Neural cell (in vitro differentiated cells): ENCODE data around the gene DMRTA2. TPM values are rescaled to one million over a fixed set of nuclear protein-coding genes. Genes with fewer than 3 reads are reported as not detected.

Experiments used
- H2AFZ ChIP-seq: fragments of 200-600, 300-800 bp; sonication (generic), shearing (Covaris generic); 2 replicates; pipeline ENCODE4 v1.6.0; 2014; ENCODE audit warnings: low read depth, mild to moderate bottlenecking, antibody characterized with exemption, low read length, moderate library complexity
- H3F3A ChIP-seq: fragments of 200-600 bp; shearing (Covaris generic); 2 replicates; pipeline ENCODE4 v1.6.1; 2016; ENCODE audit warnings: mild to moderate bottlenecking, moderate library complexity, mixed read lengths, antibody characterized with exemption, low read length; ENCODE audit not compliant: insufficient read depth, poor library complexity, severe bottlenecking
- H3K27ac ChIP-seq: fragments of 200-600, 300-800 bp; sonication (generic), shearing (Covaris generic); 2 replicates; pipeline ENCODE4 v1.5.1; 2014; ENCODE audit warnings: mild to moderate bottlenecking, low read length, moderate library complexity
- H3K27me3 ChIP-seq: fragments of 300-800, 200-600 bp; sonication (generic), shearing (Covaris generic); 2 replicates; pipeline ENCODE4 v1.6.0; 2014; ENCODE audit warnings: mild to moderate bottlenecking, low read depth, low read length, moderate library complexity; ENCODE audit not compliant: insufficient read depth
- H3K36me3 ChIP-seq: fragments of 300-800, 200-600 bp; sonication (generic), shearing (Covaris generic); 2 replicates; pipeline ENCODE4 v1.5.1; 2014; ENCODE audit warnings: mild to moderate bottlenecking, antibody characterized with exemption, low read length, moderate library complexity; ENCODE audit not compliant: insufficient read depth
- H3K4me2 ChIP-seq: fragments of 300-800, 200-600 bp; sonication (generic), shearing (Covaris generic); 2 replicates; pipeline ENCODE4 v1.6.0; 2014; ENCODE audit warnings: mild to moderate bottlenecking, low read length
- H3K4me3 ChIP-seq: fragments of 300-800, 200-600 bp; sonication (generic), shearing (Covaris generic); 2 replicates; pipeline ENCODE4 v1.5.1; 2014; ENCODE audit warnings: mild to moderate bottlenecking, low read length, moderate library complexity
- H3K79me2 ChIP-seq: fragments of 200-600 bp; shearing (Covaris generic); replicated peaks from 2 replicates; pipeline ENCODE4 v1.6.0; 2014; ENCODE audit warnings: mild to moderate bottlenecking, low read length, moderate library complexity; ENCODE audit not compliant: insufficient read depth
- H3K9ac ChIP-seq: fragments of 300-800, 200-600 bp; sonication (generic), shearing (Covaris generic); 2 replicates; pipeline ENCODE4 v1.6.1; 2016; ENCODE audit warnings: mild to moderate bottlenecking, low read length, mixed read lengths
- H3K9me2 ChIP-seq: fragments of 200-600 bp; shearing (Covaris generic); 2 replicates; pipeline ENCODE4 v1.6.1; 2016; ENCODE audit warnings: mild to moderate bottlenecking, low read length, mixed read lengths; ENCODE audit not compliant: insufficient read depth
- H3K9me3 ChIP-seq: fragments of 200-600, 300-800 bp; sonication (generic), shearing (Covaris generic); 2 replicates; pipeline ENCODE4 v1.6.1; 2016; ENCODE audit warnings: mild to moderate bottlenecking, mixed run types, low read length, moderate library complexity, mixed read lengths
- H4K20me1 ChIP-seq: fragments of 200-600 bp; shearing (Covaris generic); 2 replicates; pipeline ENCODE4 v1.6.1; 2016; ENCODE audit warnings: mild to moderate bottlenecking, mixed run types; ENCODE audit not compliant: insufficient read depth
- EP300 ChIP-seq: fragments of 450-650 bp; conservative IDR thresholded peaks from 2 replicates; pipeline ENCODE4 v1.6.1; 2014; ENCODE audit warnings: antibody characterized with exemption, mild to moderate bottlenecking, moderate library complexity; ENCODE audit not compliant: poor library complexity, severe bottlenecking
- EZH2 ChIP-seq: fragments of 200-600, 300-800 bp; shearing (Covaris generic), sonication (generic); IDR thresholded peaks from 2 replicates; pipeline ENCODE4 v1.6.1; 2014; ENCODE audit warnings: antibody characterized with exemption, low read length, borderline replicate concordance, mild to moderate bottlenecking; ENCODE audit not compliant: insufficient read depth, poor library complexity, severe bottlenecking
- MXI1 ChIP-seq: fragments of 450-650 bp; conservative IDR thresholded peaks from 2 replicates; pipeline ENCODE4 v1.6.1; 2014; ENCODE audit warnings: antibody characterized with exemption, mild to moderate bottlenecking; ENCODE audit not compliant: poor library complexity, severe bottlenecking
- POLR2AphosphoS5 ChIP-seq: IDR thresholded peaks from 2 replicates; pipeline ENCODE4 v1.6.1; 2012
- RAD21 ChIP-seq: fragments of 450-650 bp; conservative IDR thresholded peaks from 2 replicates; pipeline ENCODE4 v1.6.1; 2014; ENCODE audit warnings: antibody characterized with exemption, mild to moderate bottlenecking, moderate library complexity
- SMC3 ChIP-seq: fragments of 450-650 bp; conservative IDR thresholded peaks from 2 replicates; pipeline ENCODE4 v1.6.1; 2014; ENCODE audit warnings: antibody characterized with exemption, mild to moderate bottlenecking, moderate library complexity; ENCODE audit not compliant: poor library complexity
- TAF1 ChIP-seq: IDR thresholded peaks from 2 replicates; pipeline ENCODE4 v1.6.1; 2012; ENCODE audit warnings: low read depth
- polyA plus RNA-seq: library from polyadenylated mRNA; depleted of rRNA; stranded (reverse); fragments of >200 nt; gene quantifications from 2 replicates; pipeline ENCODE4 v1.2.3, GENCODE V29; 2014
- TF ChIP-seq, protein P1 (sequence below): IDR thresholded peaks from 2 replicates; pipeline ENCODE4 v1.6.1; 2012; ENCODE audit warnings: borderline replicate concordance
- TF ChIP-seq, protein P2 (sequence below): fragments of 450-650 bp; IDR thresholded peaks from 2 replicates; pipeline ENCODE4 v1.5.1; 2014; ENCODE audit warnings: antibody characterized with exemption, mild to moderate bottlenecking, moderate library complexity; ENCODE audit not compliant: poor library complexity, severe bottlenecking

Gene DMRTA2
- polyA plus RNA-seq, 1 donor from 2014 or later, result 0.22 TPM

DNA sequence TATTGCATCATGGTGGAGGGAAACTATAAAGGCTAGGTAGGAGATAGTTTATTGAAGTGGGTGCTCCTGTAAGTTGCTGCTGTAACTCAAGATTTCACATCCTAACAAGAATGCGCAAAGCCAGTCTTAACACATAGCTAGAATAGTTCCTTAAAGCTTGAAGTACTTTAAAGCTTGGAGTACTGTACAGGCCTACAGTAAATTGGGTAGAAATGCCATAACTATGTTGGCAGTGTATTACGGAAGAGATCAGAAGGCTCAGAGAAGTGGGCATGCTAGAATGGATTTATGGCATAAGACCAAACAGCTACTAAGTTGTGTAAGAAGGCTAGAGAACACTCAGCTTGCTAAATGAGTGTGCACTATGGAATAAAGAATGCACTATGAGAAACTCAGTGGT lies 44.5 kb downstream of the DMRTA2 start:
- no peaks in the 10 kb centered on the region for H3K79me2 ChIP-seq
- H4K20me1 ChIP-seq, result no peaks in the 10 kb centered on the region
- H3K9me2 ChIP-seq, result no peaks in the 10 kb centered on the region
- H3K4me3 ChIP-seq, result no peak overlapping the region
- no peaks in the 10 kb centered on the region for H3F3A ChIP-seq
- H3K27me3 ChIP-seq, result no peaks in the 10 kb centered on the region
- H3K4me2 ChIP-seq, result no peak overlapping the region
- TF ChIP-seq SMC3 (no peak), MXI1 (no peak), RAD21 (no peak), EZH2 (no peak), POLR2AphosphoS5 (no peak), TAF1 (no peak)
- H3K36me3 ChIP-seq, result no peaks in the 10 kb centered on the region
- H3K9me3 ChIP-seq, result peaks cover 4% of the 10 kb centered on the region
- H3K9ac ChIP-seq, result no peak overlapping the region
- no peak overlapping the region for H3K27ac ChIP-seq
- no peak overlapping the region for H2AFZ ChIP-seq

DNA sequence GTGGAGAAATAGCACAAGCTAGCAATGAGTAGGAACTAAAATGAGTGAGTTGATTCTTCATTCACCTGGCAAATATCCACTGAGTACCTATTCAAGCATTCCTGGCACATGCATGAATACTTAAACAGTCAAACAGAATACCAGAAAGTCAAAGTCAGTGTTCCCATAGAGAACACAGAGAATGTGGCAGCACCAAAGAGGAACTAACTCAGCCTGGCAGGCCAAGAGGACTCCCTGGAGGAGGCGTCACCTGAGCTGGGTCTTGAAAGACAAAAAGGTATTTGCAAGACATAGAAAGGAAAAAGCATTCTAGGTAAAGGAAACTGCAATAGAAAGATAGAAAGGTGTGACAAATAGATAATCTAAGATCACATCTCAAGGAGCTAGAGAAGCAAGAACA lies 49.7 kb downstream of the DMRTA2 start:
- Histone ChIP-seq H3K9me2 (no peaks in the 10 kb centered on the region), H3K27ac (no peak overlapping the region), H3K27me3 (no peaks in the 10 kb centered on the region), H3F3A (no peaks in the 10 kb centered on the region), H3K36me3 (no peaks in the 10 kb centered on the region), H3K79me2 (no peaks in the 10 kb centered on the region), H3K4me3 (no peak overlapping the region), H4K20me1 (no peaks in the 10 kb centered on the region), H3K9me3 (peaks cover 4% of the 10 kb centered on the region), H3K9ac (no peak overlapping the region), H2AFZ (no peak overlapping the region), H3K4me2 (no peak overlapping the region)
- TF ChIP-seq EP300 (no peak), SMC3 (no peak), MXI1 (no peak)

DNA sequence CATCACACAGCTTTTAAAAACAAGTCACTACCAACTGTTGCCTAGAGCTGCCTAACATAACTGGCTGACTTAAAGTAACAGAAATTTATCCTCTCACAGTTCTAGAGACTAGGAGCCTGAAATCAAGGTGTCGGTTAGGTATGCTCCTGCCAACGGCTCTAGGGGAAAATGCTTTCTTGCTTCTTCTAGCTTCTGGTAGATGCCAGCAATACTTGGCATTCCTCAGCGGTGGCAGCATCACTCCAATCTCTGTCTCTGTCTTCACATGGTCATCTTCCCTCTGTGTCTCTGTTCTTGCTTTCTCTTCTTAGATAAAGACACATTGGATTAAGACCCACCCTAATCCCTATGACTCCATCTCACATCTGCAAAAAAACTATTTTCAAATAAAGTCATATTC lies 51.5 kb downstream of the DMRTA2 start:
- Histone ChIP-seq H3K79me2 (no peaks in the 10 kb centered on the region), H4K20me1 (no peaks in the 10 kb centered on the region), H2AFZ (no peak overlapping the region), H3K4me2 (no peak overlapping the region), H3K9me2 (no peaks in the 10 kb centered on the region), H3K27ac (no peak overlapping the region), H3K9ac (no peak overlapping the region), H3K4me3 (no peak overlapping the region), H3K36me3 (no peaks in the 10 kb centered on the region), H3K27me3 (peaks cover 16% of the 10 kb centered on the region), H3F3A (no peaks in the 10 kb centered on the region), H3K9me3 (peaks cover 4% of the 10 kb centered on the region)
- TF ChIP-seq MXI1, result no peak
- TF ChIP-seq SMC3, result no peak
- no peak for TF ChIP-seq EP300
- TF ChIP-seq, protein P1, sequence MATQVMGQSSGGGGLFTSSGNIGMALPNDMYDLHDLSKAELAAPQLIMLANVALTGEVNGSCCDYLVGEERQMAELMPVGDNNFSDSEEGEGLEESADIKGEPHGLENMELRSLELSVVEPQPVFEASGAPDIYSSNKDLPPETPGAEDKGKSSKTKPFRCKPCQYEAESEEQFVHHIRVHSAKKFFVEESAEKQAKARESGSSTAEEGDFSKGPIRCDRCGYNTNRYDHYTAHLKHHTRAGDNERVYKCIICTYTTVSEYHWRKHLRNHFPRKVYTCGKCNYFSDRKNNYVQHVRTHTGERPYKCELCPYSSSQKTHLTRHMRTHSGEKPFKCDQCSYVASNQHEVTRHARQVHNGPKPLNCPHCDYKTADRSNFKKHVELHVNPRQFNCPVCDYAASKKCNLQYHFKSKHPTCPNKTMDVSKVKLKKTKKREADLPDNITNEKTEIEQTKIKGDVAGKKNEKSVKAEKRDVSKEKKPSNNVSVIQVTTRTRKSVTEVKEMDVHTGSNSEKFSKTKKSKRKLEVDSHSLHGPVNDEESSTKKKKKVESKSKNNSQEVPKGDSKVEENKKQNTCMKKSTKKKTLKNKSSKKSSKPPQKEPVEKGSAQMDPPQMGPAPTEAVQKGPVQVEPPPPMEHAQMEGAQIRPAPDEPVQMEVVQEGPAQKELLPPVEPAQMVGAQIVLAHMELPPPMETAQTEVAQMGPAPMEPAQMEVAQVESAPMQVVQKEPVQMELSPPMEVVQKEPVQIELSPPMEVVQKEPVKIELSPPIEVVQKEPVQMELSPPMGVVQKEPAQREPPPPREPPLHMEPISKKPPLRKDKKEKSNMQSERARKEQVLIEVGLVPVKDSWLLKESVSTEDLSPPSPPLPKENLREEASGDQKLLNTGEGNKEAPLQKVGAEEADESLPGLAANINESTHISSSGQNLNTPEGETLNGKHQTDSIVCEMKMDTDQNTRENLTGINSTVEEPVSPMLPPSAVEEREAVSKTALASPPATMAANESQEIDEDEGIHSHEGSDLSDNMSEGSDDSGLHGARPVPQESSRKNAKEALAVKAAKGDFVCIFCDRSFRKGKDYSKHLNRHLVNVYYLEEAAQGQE, result no peak
- no peak for TF ChIP-seq RAD21
- no peak for TF ChIP-seq TAF1
- no peak for TF ChIP-seq EZH2
- no peak for TF ChIP-seq POLR2AphosphoS5
- TF ChIP-seq, protein P2, sequence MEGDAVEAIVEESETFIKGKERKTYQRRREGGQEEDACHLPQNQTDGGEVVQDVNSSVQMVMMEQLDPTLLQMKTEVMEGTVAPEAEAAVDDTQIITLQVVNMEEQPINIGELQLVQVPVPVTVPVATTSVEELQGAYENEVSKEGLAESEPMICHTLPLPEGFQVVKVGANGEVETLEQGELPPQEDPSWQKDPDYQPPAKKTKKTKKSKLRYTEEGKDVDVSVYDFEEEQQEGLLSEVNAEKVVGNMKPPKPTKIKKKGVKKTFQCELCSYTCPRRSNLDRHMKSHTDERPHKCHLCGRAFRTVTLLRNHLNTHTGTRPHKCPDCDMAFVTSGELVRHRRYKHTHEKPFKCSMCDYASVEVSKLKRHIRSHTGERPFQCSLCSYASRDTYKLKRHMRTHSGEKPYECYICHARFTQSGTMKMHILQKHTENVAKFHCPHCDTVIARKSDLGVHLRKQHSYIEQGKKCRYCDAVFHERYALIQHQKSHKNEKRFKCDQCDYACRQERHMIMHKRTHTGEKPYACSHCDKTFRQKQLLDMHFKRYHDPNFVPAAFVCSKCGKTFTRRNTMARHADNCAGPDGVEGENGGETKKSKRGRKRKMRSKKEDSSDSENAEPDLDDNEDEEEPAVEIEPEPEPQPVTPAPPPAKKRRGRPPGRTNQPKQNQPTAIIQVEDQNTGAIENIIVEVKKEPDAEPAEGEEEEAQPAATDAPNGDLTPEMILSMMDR, result no peak
